GM23338 (cell line): Measurements from ENCODE around the gene CLOCK. TPM values are rescaled to one million over a fixed set of nuclear protein-coding genes. Genes with fewer than 3 reads are reported as not detected.
A peak's percentile ranks its signal among the peaks of the same experiment; 100 is the strongest.

ENCODE experiments used
- ATAC-seq: fragments of 200-7000 bp; cut with Tn5 transposase; 3 replicates; pipeline ENCODE4 v1.9.1; 2020
- DNase-seq: peaks from one replicate; pipeline ENCODE4 v3.0.0-alpha.2; 2015; ENCODE audit warnings: low spot score
- H2AFZ ChIP-seq: fragments of 200-600 bp; sonication (generic); 2 replicates; pipeline ENCODE4 v1.8.0; 2016; ENCODE audit warnings: antibody characterized with exemption, mild to moderate bottlenecking, moderate library complexity
- H3F3A ChIP-seq: fragments of 200-600 bp; sonication (generic); replicated peaks from 2 replicates; pipeline ENCODE4 v1.8.0; 2017; ENCODE audit warnings: antibody characterized with exemption, mixed run types, low read depth
- H3K27ac ChIP-seq: fragments of 200-600 bp; sonication (generic); 2 replicates; pipeline ENCODE4 v1.6.1; 2016; ENCODE audit warnings: low read depth
- H3K27me3 ChIP-seq: fragments of 200-600 bp; sonication (generic); 2 replicates; pipeline ENCODE4 v1.8.0; 2016; ENCODE audit warnings: mild to moderate bottlenecking, mixed run types, moderate library complexity; ENCODE audit not compliant: insufficient read depth
- H3K36me3 ChIP-seq: fragments of 200-600 bp; sonication (generic); 2 replicates; pipeline ENCODE4 v1.8.0; 2016; ENCODE audit warnings: mild to moderate bottlenecking; ENCODE audit not compliant: insufficient read depth
- H3K4me1 ChIP-seq: fragments of 200-600 bp; sonication (generic); 2 replicates; pipeline ENCODE4 v1.8.0; 2016; ENCODE audit warnings: mild to moderate bottlenecking, moderate library complexity; ENCODE audit not compliant: insufficient read depth
- H3K4me2 ChIP-seq: fragments of 200-600 bp; sonication (generic); 2 replicates; pipeline ENCODE4 v1.7.1; 2017; ENCODE audit warnings: mixed run types
- H3K4me3 ChIP-seq: fragments of 200-600 bp; sonication (generic); 2 replicates; pipeline ENCODE4 v1.6.1; 2016; ENCODE audit warnings: mixed run types
- H3K79me2 ChIP-seq: fragments of 200-600 bp; sonication (generic); replicated peaks from 2 replicates; pipeline ENCODE4 v1.8.0; 2017; ENCODE audit warnings: mild to moderate bottlenecking; ENCODE audit not compliant: insufficient read depth
- H3K9me2 ChIP-seq: fragments of 200-600 bp; sonication (generic); 2 replicates; pipeline ENCODE4 v1.8.0; 2017; ENCODE audit not compliant: insufficient read depth
- H4K20me1 ChIP-seq: fragments of 200-600 bp; sonication (generic); replicated peaks from 2 replicates; pipeline ENCODE4 v1.8.0; 2017; ENCODE audit warnings: mild to moderate bottlenecking; ENCODE audit not compliant: insufficient read depth
- H3K27ac Mint-ChIP-seq: 2 replicates; pipeline ENCODE4 v1.8.0; 2020; ENCODE audit warnings: inconsistent platforms, mild to moderate bottlenecking, moderate library complexity, mixed read lengths
- H3K27me3 Mint-ChIP-seq: 3 replicates; pipeline ENCODE4 v1.8.0; 2022; ENCODE audit warnings: low read depth, mild to moderate bottlenecking, moderate library complexity, mixed read lengths, inconsistent platforms; ENCODE audit not compliant: insufficient read depth, poor library complexity
- H3K36me3 Mint-ChIP-seq: 3 replicates; pipeline ENCODE4 v1.8.0; 2021; ENCODE audit warnings: low read depth, mild to moderate bottlenecking, inconsistent platforms, moderate library complexity, mixed read lengths
- H3K4me1 Mint-ChIP-seq: 3 replicates; pipeline ENCODE4 v1.8.0; 2020; ENCODE audit warnings: mild to moderate bottlenecking, inconsistent platforms, mixed read lengths
- H3K4me3 Mint-ChIP-seq: 3 replicates; pipeline ENCODE4 v1.8.0; 2021; ENCODE audit warnings: moderate library complexity, mild to moderate bottlenecking, inconsistent platforms, mixed read lengths
- H3K9me3 Mint-ChIP-seq: 3 replicates; pipeline ENCODE4 v1.8.0; 2020; ENCODE audit warnings: moderate library complexity, mild to moderate bottlenecking, inconsistent platforms, mixed read lengths
- CREB1 ChIP-seq: fragments of 250-450 bp; sonication (Bioruptor Pico); IDR thresholded peaks from 2 replicates; pipeline ENCODE4 v1.5.0; 2020; ENCODE audit warnings: low read depth, mild to moderate bottlenecking, moderate library complexity
- EZH2 ChIP-seq: fragments of 200-600 bp; sonication (generic); IDR thresholded peaks from one replicate; pipeline ENCODE4 v1.8.0; 2017; ENCODE audit warnings: antibody characterized with exemption, mild to moderate bottlenecking, low read depth; ENCODE audit not compliant: unreplicated experiment
- EZH2phosphoT487 ChIP-seq: fragments of 200-600 bp; sonication (generic); IDR thresholded peaks from one replicate; pipeline ENCODE4 v1.8.1; 2018; ENCODE audit warnings: antibody characterized with exemption; ENCODE audit not compliant: unreplicated experiment
- JUNB ChIP-seq: IDR thresholded peaks from one replicate; pipeline ENCODE4 v1.6.1; 2016; ENCODE audit warnings: antibody characterized with exemption; ENCODE audit not compliant: unreplicated experiment
- NANOG ChIP-seq: IDR thresholded peaks from 2 replicates; pipeline ENCODE4 v1.6.1; 2016; ENCODE audit warnings: antibody characterized with exemption, borderline replicate concordance
- POLR2AphosphoS5 ChIP-seq: IDR thresholded peaks from 2 replicates; pipeline ENCODE4 v1.6.1; 2016; ENCODE audit warnings: antibody characterized with exemption, low read depth
- STAT1 ChIP-seq: IDR thresholded peaks from one replicate; pipeline ENCODE4 v1.6.1; 2016; ENCODE audit warnings: antibody characterized with exemption; ENCODE audit not compliant: unreplicated experiment
- ZNF114 ChIP-seq: fragments of 250-450 bp; sonication (Bioruptor Pico); IDR thresholded peaks from 2 replicates; pipeline ENCODE4 v1.5.0; 2020; ENCODE audit warnings: mild to moderate bottlenecking, moderate library complexity
- ZNF331 ChIP-seq: fragments of 250-450 bp; sonication (Bioruptor Pico); IDR thresholded peaks from 2 replicates; pipeline ENCODE4 v1.5.0; 2020; ENCODE audit warnings: low read depth, mild to moderate bottlenecking, moderate library complexity
- polyA plus RNA-seq: library from polyadenylated mRNA; unstranded; fragments of >200 nt; fragmentation: Nextera tagmentation; extraction: Ambion mirVana; gene quantifications from 2 replicates; pipeline ENCODE4 v1.2.1, GENCODE V29; 2016
- total RNA-seq: library from RNA; depleted of rRNA; stranded (reverse); fragments of >200 nt; shearing (Covaris generic); gene quantifications from 2 replicates; pipeline ENCODE4 v1.2.3, GENCODE V29; 2014
- TF ChIP-seq, protein P1 (sequence below): fragments of 250-450 bp; sonication (Bioruptor Pico); IDR thresholded peaks from 2 replicates; pipeline ENCODE4 v1.5.0; 2020; ENCODE audit warnings: mild to moderate bottlenecking, moderate library complexity
- TF ChIP-seq, protein P2 (sequence below): IDR thresholded peaks from 2 replicates; pipeline ENCODE4 v1.6.1; 2016; ENCODE audit warnings: antibody characterized with exemption
- TF ChIP-seq, protein P3 (sequence below): IDR thresholded peaks from one replicate; pipeline ENCODE4 v1.6.1; 2018; ENCODE audit warnings: antibody characterized with exemption; ENCODE audit not compliant: unreplicated experiment
- TF ChIP-seq, protein P4 (sequence below), 2 experiments: fragments of 200-600 bp in 1 of 2; sonication (generic) in 1 of 2; conservative IDR thresholded peaks; 2 replicates each; pipeline versions ENCODE4 v1.5.1 to v1.6.1; 2016 to 2017; ENCODE audit warnings: antibody characterized with exemption in 2 of 2, low read depth in 2 of 2, mild to moderate bottlenecking in 2 of 2, moderate library complexity in 1 of 2

The CLOCK gene
- total and polyA plus RNA-seq, 2 experiments from 2014 or later = 17.1 to 28.8 TPM

DNA sequence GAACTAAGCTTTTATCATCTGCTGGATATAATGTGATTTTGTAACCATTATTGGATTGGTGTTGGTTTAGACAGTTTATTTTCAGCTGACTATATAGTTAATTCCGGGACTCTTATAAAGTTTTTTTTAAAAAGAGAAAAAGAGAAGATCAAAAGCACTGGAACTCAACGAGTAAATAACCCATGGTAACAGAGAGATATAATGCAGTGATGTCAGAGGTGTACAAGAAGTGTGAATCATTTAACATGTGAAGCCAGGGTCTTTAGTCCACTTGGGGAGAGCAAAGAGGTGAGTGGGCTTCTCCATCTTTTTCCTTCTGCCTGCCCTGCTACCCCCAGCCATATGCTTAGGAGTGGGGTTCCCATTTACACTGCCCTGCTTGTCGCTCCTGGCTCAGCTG is 147.7 kb downstream of the CLOCK start:
- peaks cover 24% of the 10 kb centered on the region for H3K4me1 Mint-ChIP-seq
- H3K27ac ChIP-seq = no peak overlapping the region
- H2AFZ ChIP-seq = no peak overlapping the region

More for the DNA sequence above, 147.7 kb downstream of the CLOCK start:
- no peak for ATAC-seq
- no peak for DNase-seq
- Histone ChIP-seq H3K4me3 (peak overlapping the region; percentile 92), H3K4me1 (peaks cover 22% of the 10 kb centered on the region), H3K36me3 (peaks cover 16% of the 10 kb centered on the region; the same call in 1 of the 2 replicates), H3K79me2 (peaks cover 76% of the 10 kb centered on the region), H3K4me2 (peak overlapping the region; percentile 87), H3K9me2 (no peaks in the 10 kb centered on the region), H3F3A (no peaks in the 10 kb centered on the region), H3K27me3 (no peaks in the 10 kb centered on the region), H4K20me1 (peaks cover 50% of the 10 kb centered on the region)
- H3K9me3 Mint-ChIP-seq = no peaks in the 10 kb centered on the region; the same call in 1 of the 3 replicates
- TF ChIP-seq JUNB = no peak
- no peak for TF ChIP-seq STAT1
- TF ChIP-seq, protein P1, sequence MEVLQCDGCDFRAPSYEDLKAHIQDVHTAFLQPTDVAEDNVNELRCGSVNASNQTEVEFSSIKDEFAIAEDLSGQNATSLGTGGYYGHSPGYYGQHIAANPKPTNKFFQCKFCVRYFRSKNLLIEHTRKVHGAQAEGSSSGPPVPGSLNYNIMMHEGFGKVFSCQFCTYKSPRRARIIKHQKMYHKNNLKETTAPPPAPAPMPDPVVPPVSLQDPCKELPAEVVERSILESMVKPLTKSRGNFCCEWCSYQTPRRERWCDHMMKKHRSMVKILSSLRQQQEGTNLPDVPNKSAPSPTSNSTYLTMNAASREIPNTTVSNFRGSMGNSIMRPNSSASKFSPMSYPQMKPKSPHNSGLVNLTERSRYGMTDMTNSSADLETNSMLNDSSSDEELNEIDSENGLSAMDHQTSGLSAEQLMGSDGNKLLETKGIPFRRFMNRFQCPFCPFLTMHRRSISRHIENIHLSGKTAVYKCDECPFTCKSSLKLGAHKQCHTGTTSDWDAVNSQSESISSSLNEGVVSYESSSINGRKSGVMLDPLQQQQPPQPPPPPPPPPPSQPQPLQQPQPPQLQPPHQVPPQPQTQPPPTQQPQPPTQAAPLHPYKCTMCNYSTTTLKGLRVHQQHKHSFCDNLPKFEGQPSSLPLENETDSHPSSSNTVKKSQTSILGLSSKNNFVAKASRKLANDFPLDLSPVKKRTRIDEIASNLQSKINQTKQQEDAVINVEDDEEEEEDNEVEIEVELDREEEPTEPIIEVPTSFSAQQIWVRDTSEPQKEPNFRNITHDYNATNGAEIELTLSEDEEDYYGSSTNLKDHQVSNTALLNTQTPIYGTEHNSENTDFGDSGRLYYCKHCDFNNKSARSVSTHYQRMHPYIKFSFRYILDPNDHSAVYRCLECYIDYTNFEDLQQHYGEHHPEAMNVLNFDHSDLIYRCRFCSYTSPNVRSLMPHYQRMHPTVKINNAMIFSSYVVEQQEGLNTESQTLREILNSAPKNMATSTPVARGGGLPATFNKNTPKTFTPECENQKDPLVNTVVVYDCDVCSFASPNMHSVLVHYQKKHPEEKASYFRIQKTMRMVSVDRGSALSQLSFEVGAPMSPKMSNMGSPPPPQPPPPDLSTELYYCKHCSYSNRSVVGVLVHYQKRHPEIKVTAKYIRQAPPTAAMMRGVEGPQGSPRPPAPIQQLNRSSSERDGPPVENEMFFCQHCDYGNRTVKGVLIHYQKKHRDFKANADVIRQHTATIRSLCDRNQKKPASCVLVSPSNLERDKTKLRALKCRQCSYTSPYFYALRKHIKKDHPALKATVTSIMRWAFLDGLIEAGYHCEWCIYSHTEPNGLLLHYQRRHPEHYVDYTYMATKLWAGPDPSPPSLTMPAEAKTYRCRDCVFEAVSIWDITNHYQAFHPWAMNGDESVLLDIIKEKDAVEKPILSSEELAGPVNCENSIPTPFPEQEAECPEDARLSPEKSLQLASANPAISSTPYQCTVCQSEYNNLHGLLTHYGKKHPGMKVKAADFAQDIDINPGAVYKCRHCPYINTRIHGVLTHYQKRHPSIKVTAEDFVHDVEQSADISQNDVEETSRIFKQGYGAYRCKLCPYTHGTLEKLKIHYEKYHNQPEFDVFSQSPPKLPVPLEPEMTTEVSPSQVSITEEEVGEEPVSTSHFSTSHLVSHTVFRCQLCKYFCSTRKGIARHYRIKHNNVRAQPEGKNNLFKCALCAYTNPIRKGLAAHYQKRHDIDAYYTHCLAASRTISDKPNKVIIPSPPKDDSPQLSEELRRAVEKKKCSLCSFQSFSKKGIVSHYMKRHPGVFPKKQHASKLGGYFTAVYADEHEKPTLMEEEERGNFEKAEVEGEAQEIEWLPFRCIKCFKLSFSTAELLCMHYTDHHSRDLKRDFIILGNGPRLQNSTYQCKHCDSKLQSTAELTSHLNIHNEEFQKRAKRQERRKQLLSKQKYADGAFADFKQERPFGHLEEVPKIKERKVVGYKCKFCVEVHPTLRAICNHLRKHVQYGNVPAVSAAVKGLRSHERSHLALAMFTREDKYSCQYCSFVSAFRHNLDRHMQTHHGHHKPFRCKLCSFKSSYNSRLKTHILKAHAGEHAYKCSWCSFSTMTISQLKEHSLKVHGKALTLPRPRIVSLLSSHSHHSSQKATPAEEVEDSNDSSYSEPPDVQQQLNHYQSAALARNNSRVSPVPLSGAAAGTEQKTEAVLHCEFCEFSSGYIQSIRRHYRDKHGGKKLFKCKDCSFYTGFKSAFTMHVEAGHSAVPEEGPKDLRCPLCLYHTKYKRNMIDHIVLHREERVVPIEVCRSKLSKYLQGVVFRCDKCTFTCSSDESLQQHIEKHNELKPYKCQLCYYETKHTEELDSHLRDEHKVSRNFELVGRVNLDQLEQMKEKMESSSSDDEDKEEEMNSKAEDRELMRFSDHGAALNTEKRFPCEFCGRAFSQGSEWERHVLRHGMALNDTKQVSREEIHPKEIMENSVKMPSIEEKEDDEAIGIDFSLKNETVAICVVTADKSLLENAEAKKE = no peak
- TF ChIP-seq ZNF331 = no peak
- no peak for TF ChIP-seq CREB1 (CRISPR knock-in tag)
- TF ChIP-seq, protein P2, sequence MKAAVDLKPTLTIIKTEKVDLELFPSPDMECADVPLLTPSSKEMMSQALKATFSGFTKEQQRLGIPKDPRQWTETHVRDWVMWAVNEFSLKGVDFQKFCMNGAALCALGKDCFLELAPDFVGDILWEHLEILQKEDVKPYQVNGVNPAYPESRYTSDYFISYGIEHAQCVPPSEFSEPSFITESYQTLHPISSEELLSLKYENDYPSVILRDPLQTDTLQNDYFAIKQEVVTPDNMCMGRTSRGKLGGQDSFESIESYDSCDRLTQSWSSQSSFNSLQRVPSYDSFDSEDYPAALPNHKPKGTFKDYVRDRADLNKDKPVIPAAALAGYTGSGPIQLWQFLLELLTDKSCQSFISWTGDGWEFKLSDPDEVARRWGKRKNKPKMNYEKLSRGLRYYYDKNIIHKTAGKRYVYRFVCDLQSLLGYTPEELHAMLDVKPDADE = no peak
- no peak for TF ChIP-seq EZH2phosphoT487
- no peak for TF ChIP-seq EZH2
- TF ChIP-seq, protein P3, sequence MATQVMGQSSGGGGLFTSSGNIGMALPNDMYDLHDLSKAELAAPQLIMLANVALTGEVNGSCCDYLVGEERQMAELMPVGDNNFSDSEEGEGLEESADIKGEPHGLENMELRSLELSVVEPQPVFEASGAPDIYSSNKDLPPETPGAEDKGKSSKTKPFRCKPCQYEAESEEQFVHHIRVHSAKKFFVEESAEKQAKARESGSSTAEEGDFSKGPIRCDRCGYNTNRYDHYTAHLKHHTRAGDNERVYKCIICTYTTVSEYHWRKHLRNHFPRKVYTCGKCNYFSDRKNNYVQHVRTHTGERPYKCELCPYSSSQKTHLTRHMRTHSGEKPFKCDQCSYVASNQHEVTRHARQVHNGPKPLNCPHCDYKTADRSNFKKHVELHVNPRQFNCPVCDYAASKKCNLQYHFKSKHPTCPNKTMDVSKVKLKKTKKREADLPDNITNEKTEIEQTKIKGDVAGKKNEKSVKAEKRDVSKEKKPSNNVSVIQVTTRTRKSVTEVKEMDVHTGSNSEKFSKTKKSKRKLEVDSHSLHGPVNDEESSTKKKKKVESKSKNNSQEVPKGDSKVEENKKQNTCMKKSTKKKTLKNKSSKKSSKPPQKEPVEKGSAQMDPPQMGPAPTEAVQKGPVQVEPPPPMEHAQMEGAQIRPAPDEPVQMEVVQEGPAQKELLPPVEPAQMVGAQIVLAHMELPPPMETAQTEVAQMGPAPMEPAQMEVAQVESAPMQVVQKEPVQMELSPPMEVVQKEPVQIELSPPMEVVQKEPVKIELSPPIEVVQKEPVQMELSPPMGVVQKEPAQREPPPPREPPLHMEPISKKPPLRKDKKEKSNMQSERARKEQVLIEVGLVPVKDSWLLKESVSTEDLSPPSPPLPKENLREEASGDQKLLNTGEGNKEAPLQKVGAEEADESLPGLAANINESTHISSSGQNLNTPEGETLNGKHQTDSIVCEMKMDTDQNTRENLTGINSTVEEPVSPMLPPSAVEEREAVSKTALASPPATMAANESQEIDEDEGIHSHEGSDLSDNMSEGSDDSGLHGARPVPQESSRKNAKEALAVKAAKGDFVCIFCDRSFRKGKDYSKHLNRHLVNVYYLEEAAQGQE = no peak
- TF ChIP-seq, protein P4, sequence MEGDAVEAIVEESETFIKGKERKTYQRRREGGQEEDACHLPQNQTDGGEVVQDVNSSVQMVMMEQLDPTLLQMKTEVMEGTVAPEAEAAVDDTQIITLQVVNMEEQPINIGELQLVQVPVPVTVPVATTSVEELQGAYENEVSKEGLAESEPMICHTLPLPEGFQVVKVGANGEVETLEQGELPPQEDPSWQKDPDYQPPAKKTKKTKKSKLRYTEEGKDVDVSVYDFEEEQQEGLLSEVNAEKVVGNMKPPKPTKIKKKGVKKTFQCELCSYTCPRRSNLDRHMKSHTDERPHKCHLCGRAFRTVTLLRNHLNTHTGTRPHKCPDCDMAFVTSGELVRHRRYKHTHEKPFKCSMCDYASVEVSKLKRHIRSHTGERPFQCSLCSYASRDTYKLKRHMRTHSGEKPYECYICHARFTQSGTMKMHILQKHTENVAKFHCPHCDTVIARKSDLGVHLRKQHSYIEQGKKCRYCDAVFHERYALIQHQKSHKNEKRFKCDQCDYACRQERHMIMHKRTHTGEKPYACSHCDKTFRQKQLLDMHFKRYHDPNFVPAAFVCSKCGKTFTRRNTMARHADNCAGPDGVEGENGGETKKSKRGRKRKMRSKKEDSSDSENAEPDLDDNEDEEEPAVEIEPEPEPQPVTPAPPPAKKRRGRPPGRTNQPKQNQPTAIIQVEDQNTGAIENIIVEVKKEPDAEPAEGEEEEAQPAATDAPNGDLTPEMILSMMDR (conservative IDR thresholded peaks at IDR 0.05; ENCODE audit: low read depth in 2 of 2) = no peak
- TF ChIP-seq NANOG = no peak
- no peak for TF ChIP-seq ZNF114
- no peak for TF ChIP-seq POLR2AphosphoS5
- H3K27me3 Mint-ChIP-seq = peaks cover 4% of the 10 kb centered on the region
- H3K4me3 Mint-ChIP-seq = peak overlapping the region; percentile 94
- H3K36me3 Mint-ChIP-seq = peaks cover 50% of the 10 kb centered on the region
- no peak overlapping the region for H3K27ac Mint-ChIP-seq
